Stomach (tissue), 9 donors: ENCODE results near the gene SLMAP. TPM values are rescaled to one million over a fixed set of nuclear protein-coding genes. Genes with fewer than 3 reads are reported as not detected.
A peak's percentile ranks its signal among the peaks of the same experiment; 100 is the strongest.
"Not testable (repeated sequence)": the region's sequence is repeated elsewhere in the genome, so short reads cannot be mapped to it uniquely, and the experiment has no call there.

Experiments used
- DNase-seq, 2 donors: peaks; one replicate each; pipeline versions ENCODE4 v3.0.0 to v3.0.0-alpha.2; 2013 to 2019
- H3K27ac ChIP-seq, 5 donors: fragments of 200-600 bp in 4 of 5; sonication (generic) in 4 of 5; one replicate each; pipeline ENCODE4 v1.5.1; 2013 to 2019; ENCODE audit warnings: mild to moderate bottlenecking in 1 of 5, moderate library complexity in 1 of 5
- H3K27me3 ChIP-seq, 3 donors: fragments of 200-600 bp; sonication (generic); one replicate each; pipeline ENCODE4 v1.5.1; 2017 to 2019; ENCODE audit warnings: mixed run types in 1 of 3
- H3K36me3 ChIP-seq, 4 donors: fragments of 200-600 bp; sonication (generic); 1 replicate in 3 of 4; 2 replicates in 1 of 4; pipeline ENCODE4 v1.5.1; 2016 to 2019
- H3K4me1 ChIP-seq, 4 donors: fragments of 200-600 bp; sonication (generic); one replicate each; pipeline ENCODE4 v1.5.1; 2016 to 2019
- H3K4me3 ChIP-seq, 4 donors: fragments of 200-600 bp; sonication (generic) in 3 of 4; one replicate each; pipeline ENCODE4 v1.5.1; 2016 to 2019; ENCODE audit warnings: mild to moderate bottlenecking in 1 of 4
- H3K9me3 ChIP-seq, 4 donors: fragments of 200-600 bp; sonication (generic); one replicate each; pipeline ENCODE4 v1.5.1; 2016 to 2019
- EP300 ChIP-seq: sonication (generic); formaldehyde crosslinking; IDR thresholded peaks from one replicate; pipeline ENCODE4 v1.6.1; 2017; ENCODE audit warnings: antibody characterized with exemption
- POLR2A ChIP-seq, 4 donors: fragments of 450-650 bp; IDR thresholded peaks; one replicate each; pipeline ENCODE4 v1.6.1; 2016; ENCODE audit warnings: antibody characterized with exemption in 4 of 4, control low read depth in 2 of 4, mild to moderate bottlenecking in 1 of 4, moderate library complexity in 1 of 4
- POLR2AphosphoS5 ChIP-seq, 3 donors: sonication (generic); formaldehyde crosslinking; IDR thresholded peaks; one replicate each; pipeline ENCODE4 v1.6.1; 2016; ENCODE audit warnings: antibody characterized with exemption in 3 of 3
- WGBS, 5 donors: extraction: QIAGEN DNeasy Blood & Tissue Kit in 3 of 5; methylation state at CpG; one replicate each; pipeline versions ENCODE4 v1.1.5 to v1.1.7; 2013 to 2018; 5-methylcytosine and 5-hydroxymethylcytosine counted together
- intact Hi-C: fragments of 100-400 bp; cut with DNase I; formaldehyde crosslinking; loops from one replicate; pipeline ENCODE4 v1.15.1; 2023; ENCODE audit warnings: low total_unique reads
- polyA plus RNA-seq, 3 donors: library from polyadenylated mRNA; stranded (reverse); fragments of 200-250 nt; gene quantifications; one replicate each; pipeline ENCODE4 v1.2.3, GENCODE V29; 2013
- total RNA-seq, 5 donors: library from RNA; depleted of rRNA; stranded (reverse); fragments of >200 nt; gene quantifications; one replicate each; pipeline versions ENCODE4 v1.1.0 to v1.2.3, GENCODE V29; 2014 to 2016
- TF ChIP-seq, protein P1 (sequence below), 7 experiments: fragments of 450-650 bp in 4 of 7; fragments of 200-600 bp in 3 of 7; sonication (generic) in 3 of 7; IDR thresholded peaks; one replicate each; pipeline ENCODE4 v1.5.1; 2016 to 2019; ENCODE audit warnings: antibody characterized with exemption in 7 of 7, control low read depth in 2 of 7, mild to moderate bottlenecking in 1 of 7
- donor health status: healthy with polysubstance abuse.
- donor health status: Bipolar disorder and iron deficiency.
- donor health status: healthy.

The SLMAP gene
- total and polyA plus RNA-seq, 8 donors: 23.9 to 534 (median 133) TPM

DNA sequence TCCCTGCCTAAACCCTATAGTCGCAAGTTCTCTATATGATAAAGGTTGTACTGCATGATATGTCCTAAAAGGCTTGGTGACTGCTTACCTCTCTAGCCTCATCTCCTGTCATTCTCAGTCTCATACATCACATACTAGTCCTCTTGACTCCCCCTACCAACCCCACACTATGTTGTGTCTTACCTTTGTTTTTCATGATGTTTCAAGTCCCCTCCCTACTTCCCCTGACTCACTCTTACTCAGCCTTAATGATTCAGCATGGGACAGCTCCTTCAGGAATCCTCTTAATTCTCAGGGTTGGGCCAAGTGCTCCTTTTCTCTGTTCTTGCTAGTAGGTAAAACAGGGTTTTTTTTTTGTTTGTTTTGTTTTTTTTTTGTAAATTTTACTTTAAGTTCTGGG lies 49.6 kb downstream of the SLMAP start:
- WGBS, 5 donors: 81 to 100% (median 94%) methylated on average over 1 of the region's 1 CpG
- Histone ChIP-seq H3K4me3 (no peak overlapping the region), H3K4me1 (peaks cover 21 to 75% (median 45%) of the 10 kb centered on the region in 4 donors), H3K36me3 (no peaks in the 10 kb centered on the region), H3K9me3 (no peaks in the 10 kb centered on the region), H3K27me3 (no peaks in the 10 kb centered on the region), H3K27ac (peak overlapping the region in 1 of 5 donors; percentile 0)
- TF ChIP-seq, protein P1, sequence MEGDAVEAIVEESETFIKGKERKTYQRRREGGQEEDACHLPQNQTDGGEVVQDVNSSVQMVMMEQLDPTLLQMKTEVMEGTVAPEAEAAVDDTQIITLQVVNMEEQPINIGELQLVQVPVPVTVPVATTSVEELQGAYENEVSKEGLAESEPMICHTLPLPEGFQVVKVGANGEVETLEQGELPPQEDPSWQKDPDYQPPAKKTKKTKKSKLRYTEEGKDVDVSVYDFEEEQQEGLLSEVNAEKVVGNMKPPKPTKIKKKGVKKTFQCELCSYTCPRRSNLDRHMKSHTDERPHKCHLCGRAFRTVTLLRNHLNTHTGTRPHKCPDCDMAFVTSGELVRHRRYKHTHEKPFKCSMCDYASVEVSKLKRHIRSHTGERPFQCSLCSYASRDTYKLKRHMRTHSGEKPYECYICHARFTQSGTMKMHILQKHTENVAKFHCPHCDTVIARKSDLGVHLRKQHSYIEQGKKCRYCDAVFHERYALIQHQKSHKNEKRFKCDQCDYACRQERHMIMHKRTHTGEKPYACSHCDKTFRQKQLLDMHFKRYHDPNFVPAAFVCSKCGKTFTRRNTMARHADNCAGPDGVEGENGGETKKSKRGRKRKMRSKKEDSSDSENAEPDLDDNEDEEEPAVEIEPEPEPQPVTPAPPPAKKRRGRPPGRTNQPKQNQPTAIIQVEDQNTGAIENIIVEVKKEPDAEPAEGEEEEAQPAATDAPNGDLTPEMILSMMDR (IDR thresholded peaks at IDR 0.05): no peak
- TF ChIP-seq POLR2AphosphoS5 (IDR thresholded peaks at IDR 0.05) (no peak), EP300 (no peak), POLR2A (IDR thresholded peaks at IDR 0.05) (no peak)
- DNase-seq: no peak
- intact Hi-C loops: no loop called here

DNA sequence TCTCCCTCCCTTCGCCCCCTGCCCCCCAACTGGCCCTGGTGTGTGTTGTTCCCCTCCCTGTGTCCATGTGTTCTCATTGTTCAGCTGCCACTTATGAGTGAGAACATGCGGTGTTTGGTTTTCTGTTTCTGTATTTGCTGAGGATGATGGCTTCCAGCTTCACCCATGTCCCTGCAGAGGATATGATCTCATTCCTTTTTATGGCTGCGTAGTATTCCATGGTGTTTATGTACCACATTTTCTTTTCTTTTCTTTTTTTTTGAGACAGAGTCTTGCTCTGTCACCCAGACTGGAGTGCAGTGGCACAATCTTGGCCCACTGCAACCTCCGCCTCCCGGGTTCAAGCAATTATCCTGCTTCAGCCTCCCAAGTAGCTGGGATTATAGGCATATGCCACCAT lies 50.1 kb downstream of the SLMAP start:
- WGBS, 5 donors: 95 to 99% (median 96%) methylated on average over 5 of the region's 5 CpGs
- H3K4me3 ChIP-seq, intact Hi-C loops: not testable (repeated sequence)

DNA sequence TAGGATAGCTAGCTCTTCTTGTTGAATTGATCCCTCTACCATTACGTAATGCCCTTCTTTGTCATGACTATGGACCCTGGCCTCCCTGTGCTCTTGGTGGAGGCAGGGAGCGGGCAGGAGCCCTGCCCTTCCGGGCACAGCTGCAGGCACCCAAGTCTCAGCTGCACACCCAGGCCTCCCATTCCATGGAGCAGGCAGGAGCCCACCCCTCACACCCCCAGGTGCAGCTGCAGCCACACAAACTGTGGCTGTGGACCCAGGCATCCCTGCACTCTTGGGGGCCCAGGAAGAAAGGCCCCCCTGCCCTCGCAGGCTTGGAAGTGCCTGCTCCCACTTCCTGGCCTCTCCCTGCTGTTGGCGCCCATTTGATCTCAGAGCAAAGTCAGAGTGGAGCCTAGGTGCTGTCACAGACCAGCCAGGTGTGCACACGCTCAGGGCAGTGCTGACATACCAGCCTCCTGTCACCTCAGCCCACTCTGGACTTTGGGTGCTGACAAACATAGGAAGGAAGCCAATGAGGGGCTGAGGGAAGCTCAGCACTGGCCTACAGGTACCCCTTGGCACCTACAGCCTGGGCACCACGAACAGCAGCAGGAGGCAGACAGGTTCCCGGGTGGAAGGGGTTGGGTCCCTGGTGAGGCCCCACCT lies 53.0 kb downstream of the SLMAP start:
- H3K36me3 ChIP-seq: no peaks in the 10 kb centered on the region
- intact Hi-C loops: no loop called here
- no peak overlapping the region for H3K27ac ChIP-seq
- no peak overlapping the region for H3K4me3 ChIP-seq
- no peak for DNase-seq
- no peak for TF ChIP-seq EP300
- TF ChIP-seq POLR2A (IDR thresholded peaks at IDR 0.05): no peak
- TF ChIP-seq POLR2AphosphoS5 (IDR thresholded peaks at IDR 0.05): no peak
- TF ChIP-seq, protein P1 (IDR thresholded peaks at IDR 0.05): no peak
- H3K9me3 ChIP-seq: no peaks in the 10 kb centered on the region
- peaks cover 5 to 43% (median 24%) of the 10 kb centered on the region in 4 donors for H3K4me1 ChIP-seq
- WGBS, 5 donors: 85 to 98% (median 96%) methylated on average over 7 to 8 of the region's 8 CpGs
- no peaks in the 10 kb centered on the region for H3K27me3 ChIP-seq

More for the DNA sequence above, 50.1 kb downstream of the SLMAP start:
- not testable (repeated sequence) for DNase-seq, H3K9me3 ChIP-seq, H3K36me3 ChIP-seq, H3K27me3 ChIP-seq, H3K27ac ChIP-seq
- peaks cover 21 to 71% (median 46%) of the 10 kb centered on the region in 4 donors for H3K4me1 ChIP-seq

DNA sequence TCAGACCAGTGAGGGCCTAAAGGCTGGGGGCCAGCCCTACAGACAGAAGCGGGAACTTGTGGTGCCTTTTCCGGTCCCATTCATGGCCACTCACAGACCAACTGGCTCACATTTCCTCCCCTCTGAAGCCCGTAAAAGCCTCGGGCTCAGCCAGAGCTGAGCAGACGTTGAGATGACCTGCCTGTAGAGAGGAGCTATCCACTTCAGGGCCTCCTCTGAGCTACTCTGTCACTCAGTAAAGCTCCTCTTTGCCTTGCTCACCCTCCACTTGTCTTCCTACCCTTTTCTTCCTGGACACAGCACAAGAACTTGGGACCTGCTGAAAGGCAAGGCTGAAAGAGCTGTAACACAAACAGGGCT lies 53.5 kb downstream of the SLMAP start:
- no peak overlapping the region for H3K27ac ChIP-seq
- TF ChIP-seq POLR2A (IDR thresholded peaks at IDR 0.05) (no peak), EP300 (no peak), POLR2AphosphoS5 (IDR thresholded peaks at IDR 0.05) (no peak)
- TF ChIP-seq, protein P1 (IDR thresholded peaks at IDR 0.05): no peak
- no peaks in the 10 kb centered on the region for H3K36me3 ChIP-seq
- DNase-seq: no peak
- intact Hi-C loops: no loop called here
- no peaks in the 10 kb centered on the region for H3K9me3 ChIP-seq
- no peak overlapping the region for H3K4me3 ChIP-seq
- H3K4me1 ChIP-seq: peaks cover 0 to 40% (median 19%) of the 10 kb centered on the region in 4 donors
- 88 to 96% (median 95%) methylated on average over 5 of the region's 5 CpGs for WGBS, 5 donors
- H3K27me3 ChIP-seq: no peaks in the 10 kb centered on the region

DNA sequence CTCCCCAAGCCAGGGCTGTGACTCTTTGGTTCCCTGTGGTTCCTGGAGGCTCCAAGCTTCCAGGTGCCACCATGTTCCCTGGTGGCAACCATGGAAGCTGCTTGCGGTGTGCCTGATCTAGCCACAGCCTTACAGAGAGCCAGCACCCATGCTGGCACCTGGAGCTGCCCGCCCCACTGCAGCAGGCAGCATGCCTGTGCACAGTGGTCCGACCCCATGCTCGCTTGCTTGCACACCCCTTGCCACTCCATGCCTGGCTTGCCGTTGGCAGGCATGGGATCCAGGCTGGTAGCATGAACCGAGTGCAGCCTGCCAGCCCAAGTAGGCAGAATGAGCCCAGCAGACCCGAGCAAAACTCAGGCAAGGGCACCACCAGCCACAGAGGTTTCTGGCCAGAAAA lies 53.9 kb downstream of the SLMAP start:
- TF ChIP-seq EP300 (no peak), POLR2AphosphoS5 (IDR thresholded peaks at IDR 0.05) (no peak), POLR2A (IDR thresholded peaks at IDR 0.05) (no peak)
- TF ChIP-seq, protein P1 (IDR thresholded peaks at IDR 0.05): no peak
- intact Hi-C loops: no loop called here
- H3K4me1 ChIP-seq: peaks cover 0 to 41% (median 16%) of the 10 kb centered on the region in 4 donors
- 94 to 97% (median 96%) methylated on average over 7 of the region's 7 CpGs for WGBS, 5 donors
- no peaks in the 10 kb centered on the region for H3K27me3 ChIP-seq
- no peak overlapping the region for H3K4me3 ChIP-seq
- no peaks in the 10 kb centered on the region for H3K36me3 ChIP-seq
- no peaks in the 10 kb centered on the region for H3K9me3 ChIP-seq
- no peak for DNase-seq
- no peak overlapping the region for H3K27ac ChIP-seq
